NCI-H2227 (cell line): Measurements from ENCODE around the gene BLTP3B.

Experiments used
- DNase-seq: peaks from one replicate; lab custom pipeline; 2025; ENCODE audit not compliant: unreplicated experiment; lab: John Stamatoyannopoulos, UW

BLTP3B gene

DNA sequence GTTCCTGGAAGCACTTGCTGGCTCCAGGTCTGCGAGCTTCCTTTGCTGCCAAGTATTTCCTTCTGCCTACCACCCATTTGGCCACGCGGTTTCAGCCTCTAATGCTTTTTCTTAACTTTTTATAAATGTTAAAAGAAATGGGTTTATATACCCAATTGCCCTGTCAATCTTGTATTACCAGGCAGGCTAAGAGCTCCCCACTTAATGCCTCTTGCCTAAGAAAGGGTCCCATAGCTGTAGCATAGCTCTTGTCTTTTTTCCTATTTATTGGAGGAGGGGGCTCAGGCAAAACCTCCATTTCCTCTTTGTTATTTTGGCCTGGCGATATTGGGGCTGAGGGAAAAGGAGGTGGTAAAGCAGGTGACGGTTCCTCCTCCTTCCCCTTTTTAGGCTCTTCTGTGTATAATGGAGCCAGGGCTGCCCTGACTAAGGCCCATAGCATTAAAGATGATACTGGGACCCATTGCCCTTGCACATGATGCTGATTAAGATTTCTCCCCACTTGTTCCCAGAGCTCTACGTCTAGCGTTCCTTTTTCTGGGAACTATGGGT is 21.6 kb upstream of the BLTP3B start:
- DNase-seq = no peak

GRCh38 chr12:100163416-100164152 is 20.9 kb upstream of the BLTP3B start:
- peak; percentile 87 for DNase-seq

DNA sequence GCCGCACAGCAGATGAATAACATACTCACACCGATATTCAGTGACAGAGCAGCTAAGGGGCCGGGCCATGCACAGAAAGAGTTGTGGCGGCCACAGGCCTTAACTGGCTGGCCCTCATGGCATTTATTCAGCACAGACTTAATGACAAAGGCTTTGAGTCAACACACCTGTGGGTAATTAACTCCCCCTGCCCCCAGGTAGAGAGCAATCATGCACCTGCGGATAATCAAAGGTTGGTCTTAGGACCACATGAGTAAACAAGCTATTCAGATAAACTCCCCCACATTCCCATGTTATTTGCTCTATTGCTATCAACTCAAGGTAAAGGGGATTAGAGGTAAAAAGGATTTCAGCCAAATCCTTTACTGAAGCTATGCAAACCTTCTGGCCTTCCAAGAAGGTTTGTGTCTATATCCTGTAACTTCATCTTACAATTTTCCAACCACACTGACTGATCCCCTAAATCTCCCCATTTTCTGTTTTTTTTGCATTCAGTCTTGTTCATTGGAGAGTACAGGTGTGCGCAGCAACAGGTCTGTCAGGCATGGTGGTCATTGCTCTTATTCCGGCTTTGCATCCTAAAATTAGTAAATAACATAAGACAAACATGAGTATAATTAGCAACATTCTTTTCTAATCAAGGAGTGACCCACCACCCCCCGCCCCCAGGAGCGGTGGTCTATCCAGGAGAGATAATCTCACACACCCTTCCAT is 16.9 kb upstream of the BLTP3B start:
- DNase-seq = no peak

DNA sequence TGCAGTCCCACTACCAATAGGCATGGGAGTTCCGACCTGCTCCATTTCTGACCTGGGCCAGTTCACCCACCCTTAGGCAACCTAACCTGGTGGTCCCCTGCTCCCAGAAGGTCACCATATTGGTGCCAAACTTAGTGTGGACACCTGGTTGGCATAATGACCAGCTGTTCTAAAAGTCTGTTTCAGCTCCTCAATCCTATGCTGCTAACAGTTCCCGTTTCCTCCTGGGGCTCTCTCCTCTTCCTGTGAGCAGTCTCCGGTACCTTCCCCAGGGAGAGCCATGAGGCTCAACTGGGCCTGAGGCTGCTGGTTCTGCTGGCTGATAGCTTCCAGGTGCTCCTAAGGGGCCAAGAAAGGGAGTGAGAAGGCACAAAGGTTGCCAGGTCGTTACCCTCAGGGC is 15.9 kb upstream of the BLTP3B start:
- no peak for DNase-seq

GRCh38 chr12:100157427-100157821 is 14.8 kb upstream of the BLTP3B start:
- DNase-seq = no peak

DNA sequence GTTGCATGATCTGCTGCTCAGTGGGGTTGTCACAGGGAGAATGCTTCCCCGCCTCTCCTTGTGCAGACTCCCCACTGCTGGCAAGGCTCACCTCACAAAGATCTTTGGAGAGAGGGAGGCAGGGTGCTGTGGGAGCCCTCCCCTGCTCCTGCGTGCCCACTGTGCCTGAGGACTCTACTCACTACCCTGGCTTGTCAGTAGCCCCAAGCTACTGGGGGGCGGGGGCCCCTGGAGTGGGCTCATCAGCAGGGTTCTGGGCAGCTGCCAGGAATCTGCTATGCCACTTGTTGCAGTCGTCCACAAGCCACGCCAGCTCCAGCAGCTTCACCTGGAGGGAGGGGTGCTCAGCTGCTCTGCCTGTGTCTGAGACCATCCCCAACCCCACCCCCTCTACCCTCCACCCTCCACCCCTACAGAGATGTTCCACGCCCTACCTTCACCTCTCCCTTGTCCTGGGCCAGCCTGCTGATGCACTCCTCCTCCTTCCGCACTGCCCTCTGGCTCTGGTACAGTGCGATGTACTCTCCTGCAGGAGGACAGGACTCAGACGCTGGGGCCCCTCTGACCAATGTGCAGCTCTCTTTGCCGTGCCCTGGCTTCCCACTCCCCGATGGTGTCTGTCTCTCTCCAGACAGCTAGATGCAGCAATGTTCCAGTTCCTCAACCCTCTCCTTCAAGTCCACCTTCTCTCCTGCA is 14.2 kb upstream of the BLTP3B start:
- no peak for DNase-seq

GRCh38 chr12:100154474-100155247 is 12.0 kb upstream of the BLTP3B start:
- DNase-seq = peak; percentile 70

GRCh38 chr12:100153131-100153530 is 10.5 kb upstream of the BLTP3B start:
- DNase-seq = no peak

DNA sequence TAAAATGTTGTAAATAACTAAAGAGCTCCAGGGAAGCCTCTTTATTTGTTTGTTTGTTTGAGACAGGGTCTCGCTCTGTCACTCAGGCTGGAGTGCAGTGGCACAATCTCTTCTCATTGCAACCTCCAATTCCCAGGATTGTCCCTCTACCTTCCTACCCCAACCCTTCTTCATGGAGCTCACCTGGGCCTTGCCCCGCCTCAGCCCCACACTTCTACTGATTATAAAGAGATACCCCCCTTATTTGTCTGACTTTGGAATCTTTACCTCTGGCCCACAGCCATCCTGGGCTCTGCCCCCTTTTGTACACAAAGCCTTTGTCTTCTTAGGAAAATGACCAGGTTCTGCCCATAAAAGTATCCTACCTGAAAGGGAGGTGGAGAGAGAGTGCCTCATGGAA is 9.1 kb upstream of the BLTP3B start:
- DNase-seq = no peak

- no peak for DNase-seq
Measured at GRCh38 chr12:100146252-100146651, 3.6 kb upstream of the BLTP3B start.

GRCh38 chr12:100145643-100146042 is 3.0 kb upstream of the BLTP3B start:
- DNase-seq = no peak

DNA sequence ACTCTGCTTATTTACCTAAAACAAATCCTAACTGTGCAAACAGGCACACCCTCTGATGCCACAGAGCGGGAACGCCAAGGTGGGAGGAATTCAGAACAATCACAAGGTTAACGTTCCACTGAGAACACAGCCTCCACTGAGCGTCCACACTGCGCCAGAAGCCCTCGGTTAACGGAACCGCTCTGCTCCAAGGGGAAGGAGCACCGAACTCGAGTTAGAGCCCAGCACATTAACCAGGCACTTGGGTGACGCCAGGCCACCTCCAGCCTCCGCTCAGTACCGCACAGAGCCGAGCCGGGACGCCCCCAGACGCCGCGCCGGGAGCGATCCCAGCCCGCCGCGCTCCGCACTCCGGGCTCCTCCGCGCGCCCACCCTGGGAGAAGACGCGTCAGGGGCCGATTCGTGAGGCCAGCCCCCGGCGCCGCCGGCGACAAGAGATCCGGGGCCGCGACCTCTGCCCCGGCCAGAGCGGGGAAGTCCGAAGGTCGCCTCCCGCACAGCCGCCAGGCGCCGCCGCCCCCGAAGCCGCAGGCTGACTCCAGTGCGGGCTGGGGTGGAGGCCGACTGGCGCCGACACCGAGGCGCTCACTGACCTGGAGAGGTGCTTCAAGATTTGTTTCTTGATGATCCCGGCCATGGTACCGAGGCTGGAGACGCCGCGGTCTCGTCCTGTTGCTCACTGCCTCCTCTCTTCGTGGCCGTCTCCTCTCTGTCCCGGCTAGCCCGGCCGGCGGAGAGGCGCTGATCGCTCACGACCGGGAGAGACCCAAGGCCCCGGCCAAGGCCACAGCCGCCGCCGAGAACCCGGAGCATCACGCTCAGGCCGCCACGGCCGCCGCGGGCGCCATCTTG is 450 bp downstream of the BLTP3B start:
- peak; percentile 63 for DNase-seq

- DNase-seq = peak; percentile 41
Measured at GRCh38 chr12:100141666-100141997, 1.0 kb downstream of the BLTP3B start.

- DNase-seq = no peak
Measured at GRCh38 chr12:100138803-100139098, 3.9 kb downstream of the BLTP3B start.

DNA sequence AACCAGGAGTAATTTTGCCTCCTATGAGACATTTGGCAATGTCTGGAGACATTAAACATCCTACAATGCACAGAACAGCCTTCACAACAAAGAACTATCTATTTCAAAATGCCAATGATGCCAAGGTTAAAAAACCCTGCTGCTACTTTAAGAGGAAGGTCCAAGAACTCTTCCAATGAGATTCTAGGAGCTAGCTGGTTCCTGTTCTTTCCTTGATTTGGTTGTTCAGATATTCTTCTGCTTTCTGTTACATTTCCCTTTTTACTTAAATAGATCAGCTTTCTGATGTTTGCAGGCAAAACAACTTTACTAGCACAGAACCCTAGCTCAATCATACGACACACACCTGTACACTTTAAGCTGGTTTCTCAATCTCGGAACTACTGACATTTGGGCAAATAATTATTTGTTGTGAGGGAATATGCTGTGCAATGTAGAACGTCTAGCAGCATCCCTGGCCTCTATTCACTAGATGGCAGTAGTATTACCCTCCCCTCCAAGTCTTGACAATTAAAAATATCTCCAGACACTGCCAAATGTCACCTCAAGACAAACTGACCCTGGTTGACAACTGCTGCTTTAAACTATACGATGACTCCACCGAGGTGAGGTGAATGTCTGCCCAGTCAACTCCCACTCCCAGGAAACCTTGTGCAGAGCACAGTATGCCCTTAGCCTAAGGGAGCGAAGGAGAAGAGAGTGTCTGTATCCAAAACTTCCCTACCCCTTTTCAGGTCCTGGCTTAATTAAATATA is 4.4 kb downstream of the BLTP3B start:
- no peak for DNase-seq

DNA sequence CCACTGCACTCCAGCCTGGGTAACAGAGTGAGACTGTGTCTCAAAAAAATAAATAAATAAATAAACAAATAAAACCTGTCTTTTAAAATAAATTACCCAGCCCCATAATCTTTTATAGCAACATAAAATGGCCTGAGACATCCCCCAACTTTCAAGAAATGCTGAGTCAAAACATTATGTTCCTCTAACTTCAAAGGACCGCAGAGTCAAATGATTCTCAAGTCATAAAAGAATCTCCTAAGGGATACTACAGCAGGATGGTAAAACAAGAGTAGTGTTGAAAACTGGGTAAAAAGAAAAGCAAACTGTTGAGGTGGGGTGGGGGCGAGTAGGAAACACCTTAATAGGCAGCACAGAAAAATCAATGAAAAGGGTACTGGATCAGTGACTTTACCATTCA is 9.5 kb downstream of the BLTP3B start:
- DNase-seq = no peak

GRCh38 chr12:100128512-100128908 is 14.2 kb downstream of the BLTP3B start:
- peak; percentile 23 for DNase-seq

- no peak for DNase-seq
Measured at GRCh38 chr12:100127766-100128511, 14.7 kb downstream of the BLTP3B start.
